Measurements from ENCODE around the gene ABCB9. TPM values are rescaled to one million over a fixed set of nuclear protein-coding genes. Genes with fewer than 3 reads are reported as not detected.

ABCB9 gene
- total RNA-seq, 1 donor from 2014 or later: 1.6 TPM

DNA sequence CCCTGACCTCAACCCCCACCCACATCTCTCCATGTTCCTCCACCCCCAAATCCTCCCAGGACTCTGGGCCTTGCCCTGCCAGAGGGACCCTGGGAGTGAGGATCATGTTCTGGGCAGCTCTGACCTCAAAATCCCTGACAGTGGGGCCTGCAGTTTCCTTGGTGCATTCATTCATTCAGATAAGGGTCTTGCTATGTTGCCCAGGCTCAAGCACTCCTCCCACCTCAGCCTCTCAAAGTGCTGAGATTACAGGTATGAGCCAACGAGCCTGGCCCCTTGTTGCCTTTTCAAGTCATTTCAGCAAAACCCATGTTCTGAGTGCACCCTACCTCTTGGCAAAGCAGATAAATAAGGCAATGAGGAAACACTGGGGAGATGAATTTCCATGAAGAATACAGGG is 43.8 kb upstream of the ABCB9 start:
- intact Hi-C loops (cut with micrococcal nuclease): no loop called here
- Histone ChIP-seq H3K4me1 (peaks cover 7% of the 10 kb centered on the region), H3K27ac (replicated peaks) (no peak overlapping the region), H3K36me3 (peaks cover 73% of the 10 kb centered on the region), H3K27me3 (ENCODE audit: low read depth) (no peaks in the 10 kb centered on the region), H3K4me3 (no peak overlapping the region), H3K9me3 (replicated peaks) (no peaks in the 10 kb centered on the region)
- no peak for TF ChIP-seq CTCF (IDR thresholded peaks at IDR 0.05; ENCODE audit: borderline replicate concordance)
- no peak for DNase-seq

GRCh38 chr12:123006977-123007376 is 40.7 kb upstream of the ABCB9 start:
- Histone ChIP-seq H3K4me1 (no peaks in the 10 kb centered on the region), H3K27ac (replicated peaks) (no peak overlapping the region), H3K9me3 (replicated peaks) (no peaks in the 10 kb centered on the region), H3K36me3 (peaks cover 70% of the 10 kb centered on the region), H3K27me3 (ENCODE audit: low read depth) (no peaks in the 10 kb centered on the region), H3K4me3 (no peak overlapping the region)
- intact Hi-C loops (cut with micrococcal nuclease): no loop called here
- TF ChIP-seq CTCF (IDR thresholded peaks at IDR 0.05; ENCODE audit: borderline replicate concordance): no peak
- DNase-seq: no peak

DNA sequence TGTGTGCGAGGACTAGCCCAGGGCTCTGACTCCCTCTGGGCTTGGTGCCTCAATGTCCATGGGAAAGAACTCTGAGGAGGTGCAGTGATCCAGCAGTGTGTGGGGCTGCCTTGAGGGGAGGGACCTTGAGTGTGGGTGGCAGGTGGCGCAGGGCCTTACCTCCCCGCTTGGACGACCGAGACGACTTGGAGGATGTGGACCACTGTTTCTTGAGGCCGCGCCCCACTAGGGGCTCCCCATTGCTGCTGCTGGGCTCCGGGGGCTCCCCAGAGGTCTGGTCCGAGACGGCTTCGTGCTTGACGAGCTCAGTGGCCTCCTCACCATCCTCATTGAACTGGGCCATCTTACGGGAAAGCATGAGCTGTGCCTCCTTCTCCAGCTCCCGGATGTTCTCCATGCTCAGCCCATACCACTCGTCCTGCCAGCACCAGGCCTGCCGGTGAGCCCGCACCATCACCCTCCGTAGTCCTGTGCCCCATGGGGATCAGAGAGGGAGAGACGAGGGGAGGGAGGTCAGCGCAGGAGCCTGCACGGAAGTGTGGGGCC is 38.9 kb upstream of the ABCB9 start:
- Histone ChIP-seq H3K9me3 (replicated peaks) (no peaks in the 10 kb centered on the region), H3K27ac (replicated peaks) (no peak overlapping the region), H3K27me3 (ENCODE audit: low read depth) (no peaks in the 10 kb centered on the region), H3K4me3 (no peak overlapping the region), H3K36me3 (peaks cover 68% of the 10 kb centered on the region), H3K4me1 (no peaks in the 10 kb centered on the region)
- no peak for TF ChIP-seq CTCF (IDR thresholded peaks at IDR 0.05; ENCODE audit: borderline replicate concordance)
- DNase-seq: no peak
- intact Hi-C loops (cut with micrococcal nuclease): no loop called here

DNA sequence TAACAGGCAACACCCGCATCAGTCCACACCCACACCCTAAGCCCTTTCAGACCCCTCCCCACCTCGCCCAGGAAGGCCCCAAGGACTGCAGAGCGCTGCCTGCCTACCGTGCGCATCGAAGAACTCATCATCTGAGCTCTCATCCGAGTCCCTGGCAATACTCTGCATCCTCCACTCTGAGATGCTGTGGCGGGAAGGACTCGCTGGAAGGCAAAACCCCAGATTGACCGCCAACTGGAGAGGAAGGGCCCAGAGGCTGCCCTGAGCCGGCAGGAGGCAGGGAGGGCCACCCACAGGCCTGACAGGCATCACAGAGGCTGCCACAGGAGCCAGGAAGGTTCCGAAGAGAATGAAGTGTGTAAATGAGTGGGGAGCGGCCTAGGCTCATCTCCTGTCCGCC is 38.0 kb upstream of the ABCB9 start:
- Histone ChIP-seq H3K27me3 (ENCODE audit: low read depth) (no peaks in the 10 kb centered on the region), H3K36me3 (peaks cover 68% of the 10 kb centered on the region), H3K27ac (replicated peaks) (no peak overlapping the region), H3K4me3 (no peak overlapping the region), H3K9me3 (replicated peaks) (no peaks in the 10 kb centered on the region), H3K4me1 (no peaks in the 10 kb centered on the region)
- TF ChIP-seq CTCF (IDR thresholded peaks at IDR 0.05; ENCODE audit: borderline replicate concordance): no peak
- DNase-seq: no peak
- intact Hi-C loops (cut with micrococcal nuclease): no loop called here

DNA sequence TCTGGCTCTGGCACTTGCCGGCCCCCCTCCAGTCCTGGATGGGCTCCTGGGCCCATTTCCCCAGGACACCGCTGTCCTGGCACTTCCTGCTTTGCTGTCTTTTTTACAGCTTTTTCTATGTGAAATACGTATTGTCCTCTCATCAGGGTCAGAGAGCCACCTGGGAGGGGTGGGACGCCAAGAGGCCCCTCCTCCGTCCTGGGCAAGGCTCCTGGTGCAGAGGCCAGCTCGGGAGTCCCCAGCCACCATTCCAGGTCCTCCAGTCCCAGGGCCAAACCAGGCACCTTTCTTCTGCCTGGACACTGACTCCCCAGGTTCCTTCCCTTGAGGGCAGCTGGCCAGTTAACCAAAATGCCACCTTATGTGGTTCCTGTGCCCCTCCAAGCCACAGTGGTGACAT is 37.0 kb upstream of the ABCB9 start:
- no peak for TF ChIP-seq CTCF (IDR thresholded peaks at IDR 0.05; ENCODE audit: borderline replicate concordance)
- Histone ChIP-seq H3K9me3 (replicated peaks) (no peaks in the 10 kb centered on the region), H3K4me3 (no peak overlapping the region), H3K27ac (replicated peaks) (no peak overlapping the region), H3K36me3 (peaks cover 61% of the 10 kb centered on the region), H3K4me1 (no peaks in the 10 kb centered on the region), H3K27me3 (ENCODE audit: low read depth) (no peaks in the 10 kb centered on the region)
- DNase-seq: no peak
- intact Hi-C loops (cut with micrococcal nuclease): no loop called here

All from left ventricle myocardium inferior (tissue), 1 donor.